NCI-H1048 (cell line): ENCODE results near the gene PNLIPRP2.

ENCODE experiments used
- DNase-seq: peaks from one replicate; lab custom pipeline; 2025; lab: John Stamatoyannopoulos, UW

Gene PNLIPRP2

GRCh38 chr10:116612107-116612769 is 8.5 kb upstream of the PNLIPRP2 start:
- no peak for DNase-seq

- DNase-seq = no peak
Observed at GRCh38 chr10:116613471-116613870, 7.3 kb upstream of the PNLIPRP2 start.

- DNase-seq = no peak
Observed at GRCh38 chr10:116614796-116615195, 6.0 kb upstream of the PNLIPRP2 start.

- no peak for DNase-seq
Observed at GRCh38 chr10:116615199-116615776, 5.5 kb upstream of the PNLIPRP2 start.

- no peak for DNase-seq
Observed at GRCh38 chr10:116621476-116621875, 723 bp downstream of the PNLIPRP2 start.

DNA sequence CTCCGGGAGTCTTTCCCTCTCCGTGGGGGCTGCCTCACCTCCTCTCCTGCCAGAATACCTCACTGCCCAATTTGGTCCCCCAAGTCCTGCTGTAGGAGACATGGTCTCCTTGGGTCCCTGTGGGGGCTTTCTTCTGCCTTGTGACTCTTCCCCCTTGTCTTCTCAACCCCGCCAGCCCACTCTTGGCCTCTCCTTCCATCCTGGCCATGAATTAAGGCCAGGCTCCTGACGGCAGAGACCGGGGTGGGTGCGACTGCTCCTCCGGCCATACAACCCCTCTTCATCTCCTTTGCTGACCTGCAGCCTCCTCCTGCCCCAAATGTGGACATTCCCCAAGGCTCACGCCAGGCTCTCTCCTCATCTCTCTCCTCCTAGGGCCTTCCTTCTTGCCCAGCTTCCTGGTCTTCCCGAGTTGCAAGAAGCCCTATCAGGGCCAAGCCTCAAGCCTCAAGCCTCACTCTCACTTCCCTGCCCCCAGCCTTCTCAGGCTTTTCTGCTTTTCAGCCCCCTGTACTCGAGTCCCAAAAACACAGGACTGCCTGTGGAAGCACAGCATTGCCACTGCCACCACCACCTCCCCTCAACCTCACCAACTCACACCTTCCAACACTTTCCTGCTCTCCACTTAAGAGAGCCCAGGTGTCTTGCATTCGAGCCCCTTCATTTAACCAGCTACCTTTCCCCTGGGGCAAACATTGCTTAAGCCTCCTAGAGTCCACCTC is 1.3 kb downstream of the PNLIPRP2 start:
- no peak for DNase-seq

GRCh38 chr10:116625845-116626244 is 5.1 kb downstream of the PNLIPRP2 start:
- no peak for DNase-seq

DNA sequence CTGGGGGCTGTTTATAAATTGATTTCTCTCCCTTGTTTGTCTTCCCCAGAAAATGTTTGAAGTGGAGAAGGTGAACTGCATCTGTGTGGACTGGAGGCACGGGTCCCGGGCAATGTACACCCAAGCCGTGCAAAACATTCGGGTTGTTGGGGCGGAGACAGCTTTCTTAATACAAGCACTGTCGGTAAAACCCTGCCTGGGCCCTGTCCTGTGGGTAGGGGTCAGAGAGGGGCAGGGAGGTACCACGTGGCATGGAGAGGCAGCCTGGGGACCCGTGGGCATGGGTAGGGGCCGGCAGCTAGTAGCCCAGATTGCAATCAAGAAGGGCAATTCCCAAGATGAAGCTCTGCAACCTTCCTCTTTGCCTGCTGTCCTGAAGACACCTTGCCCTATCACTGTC is 6.1 kb downstream of the PNLIPRP2 start:
- DNase-seq = no peak

GRCh38 chr10:116627386-116627933 is 6.7 kb downstream of the PNLIPRP2 start:
- no peak for DNase-seq

DNA sequence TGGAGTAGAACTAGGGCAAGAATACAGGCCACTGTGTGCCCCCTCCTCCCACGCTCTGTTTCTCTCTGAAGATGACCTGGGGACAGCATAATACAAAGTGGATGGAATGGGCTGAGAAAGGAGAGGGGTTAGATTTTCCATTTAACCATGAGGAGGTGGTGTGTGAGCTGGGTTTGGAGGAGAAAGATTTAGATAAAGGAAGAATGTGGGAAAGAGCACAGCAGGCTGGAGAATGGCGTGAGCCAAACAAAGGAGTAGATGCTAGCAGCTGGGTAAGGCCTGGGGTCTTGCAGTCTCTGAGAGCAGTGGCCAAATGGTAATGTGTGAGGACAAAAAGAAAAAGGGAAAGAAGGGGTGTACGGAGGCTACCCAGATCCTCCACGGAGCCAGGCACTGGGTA is 8.6 kb downstream of the PNLIPRP2 start:
- DNase-seq = no peak

GRCh38 chr10:116630020-116630419 is 9.3 kb downstream of the PNLIPRP2 start:
- DNase-seq = no peak

DNA sequence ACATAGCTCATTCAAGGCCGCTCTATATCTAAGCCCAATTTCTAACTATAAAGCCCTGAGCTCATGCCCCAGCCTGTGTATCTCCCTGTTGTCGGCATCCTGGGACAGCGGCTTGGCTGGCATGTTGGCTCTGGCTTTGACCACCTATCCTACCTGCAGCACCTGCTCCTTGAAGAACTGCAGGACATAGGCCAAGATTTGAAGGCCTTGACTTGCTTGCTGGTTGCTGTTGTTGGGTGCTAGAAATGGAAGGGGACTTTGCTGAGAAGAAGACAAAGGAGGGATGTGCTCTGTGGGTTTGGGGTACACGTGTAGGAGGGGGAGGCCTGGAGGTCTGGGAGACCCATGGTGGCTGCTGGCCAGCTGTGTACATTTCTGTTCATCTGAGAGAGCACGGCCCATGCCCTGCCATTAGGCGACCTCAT is 11.1 kb downstream of the PNLIPRP2 start:
- DNase-seq = no peak

- no peak for DNase-seq
Observed at GRCh38 chr10:116632596-116633215, 12.0 kb downstream of the PNLIPRP2 start.

DNA sequence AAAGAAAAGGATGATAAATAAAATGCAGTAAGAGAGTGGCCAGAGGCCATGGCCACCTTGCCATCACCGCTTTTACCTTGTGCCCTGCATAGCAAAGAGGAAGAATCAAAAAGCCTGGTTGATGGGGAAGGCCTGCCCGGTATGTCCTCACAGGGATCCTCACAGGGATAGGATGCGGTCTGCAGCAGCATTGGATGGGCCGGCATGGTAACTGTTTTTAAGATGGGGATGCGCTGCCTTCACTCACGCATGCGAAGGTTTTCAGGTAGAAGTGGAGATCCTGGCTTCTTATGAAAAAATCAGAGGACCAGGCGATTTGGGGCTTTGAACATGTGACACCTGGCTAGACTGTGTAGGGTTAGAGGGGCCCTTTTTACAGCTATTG is 12.5 kb downstream of the PNLIPRP2 start:
- no peak for DNase-seq

- no peak for DNase-seq
Observed at GRCh38 chr10:116634126-116634975, 13.6 kb downstream of the PNLIPRP2 start.

DNA sequence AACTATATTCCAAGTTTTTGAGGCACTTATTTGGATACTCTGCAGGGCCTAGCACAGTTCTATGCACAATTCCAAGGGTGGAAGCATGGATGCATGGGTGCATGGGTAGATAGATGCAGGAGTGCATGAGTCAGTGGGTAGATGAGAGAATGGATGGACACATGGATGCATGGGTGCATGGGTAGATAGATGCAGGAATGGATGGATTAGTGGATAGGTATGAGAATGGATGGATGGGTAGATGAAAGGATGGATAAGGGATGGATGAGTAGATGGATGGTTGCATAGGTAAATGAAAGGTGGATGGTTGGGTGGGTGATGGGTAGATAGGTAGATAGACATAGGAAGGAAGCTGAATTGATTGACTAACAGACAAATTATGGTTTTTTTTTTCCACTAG is 15.6 kb downstream of the PNLIPRP2 start:
- no peak for DNase-seq

DNA sequence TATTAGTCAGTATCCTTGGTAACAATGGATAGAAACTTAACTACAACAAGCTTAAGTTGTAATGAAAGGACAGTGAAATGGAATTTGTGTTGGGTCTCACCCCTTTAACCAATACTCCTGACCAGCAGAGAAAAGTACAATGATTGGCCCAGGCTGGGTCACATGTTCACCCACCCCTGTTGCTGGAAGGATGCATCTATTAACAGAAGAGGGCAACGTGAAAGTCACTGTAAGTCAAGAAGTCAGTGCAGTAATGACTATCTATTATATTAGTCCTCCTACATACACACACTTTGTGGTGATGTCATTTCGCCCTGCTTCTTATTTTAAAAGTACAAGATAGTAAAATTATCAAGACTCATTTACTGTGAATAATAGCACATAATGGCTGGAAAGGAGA is 16.2 kb downstream of the PNLIPRP2 start:
- DNase-seq = no peak

DNA sequence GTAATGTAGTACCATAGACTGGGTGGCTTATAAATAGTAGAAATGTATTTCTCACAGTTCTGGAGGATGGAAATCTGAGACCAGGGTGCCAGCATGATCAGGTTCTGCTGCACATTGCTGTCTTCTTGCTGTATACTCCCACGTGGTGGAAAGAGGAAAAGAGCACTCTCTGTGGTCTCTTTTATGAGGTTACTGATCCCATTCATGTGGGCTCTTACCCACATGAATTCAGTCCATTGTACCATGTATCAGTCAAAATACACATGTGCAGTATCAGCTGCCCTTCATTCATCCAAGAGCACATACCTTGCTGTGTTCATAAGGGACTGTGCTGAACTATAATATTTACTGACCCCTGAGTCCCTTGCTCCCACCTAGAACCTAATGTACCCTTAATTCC is 17.1 kb downstream of the PNLIPRP2 start:
- no peak for DNase-seq

DNA sequence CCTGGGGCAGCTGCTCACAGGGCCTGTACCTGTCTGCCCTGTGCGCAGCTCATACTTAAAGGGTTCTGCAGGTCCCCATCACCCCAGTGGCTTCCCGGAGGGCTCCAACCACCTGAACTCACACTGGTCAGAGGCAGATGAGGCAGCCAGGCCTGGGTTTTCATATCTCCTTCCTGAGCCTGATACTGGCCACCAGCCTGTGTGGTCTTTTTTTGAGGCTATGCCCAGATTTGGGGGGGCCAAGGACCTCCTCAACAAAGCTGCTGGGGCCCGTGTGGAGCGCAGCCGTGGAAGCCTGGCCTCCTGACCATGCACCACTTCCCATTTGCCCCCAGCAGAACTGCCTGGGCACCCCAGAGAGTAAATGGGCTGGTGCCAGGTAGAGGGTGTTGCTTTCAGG is 25.7 kb downstream of the PNLIPRP2 start:
- DNase-seq = no peak

DNA sequence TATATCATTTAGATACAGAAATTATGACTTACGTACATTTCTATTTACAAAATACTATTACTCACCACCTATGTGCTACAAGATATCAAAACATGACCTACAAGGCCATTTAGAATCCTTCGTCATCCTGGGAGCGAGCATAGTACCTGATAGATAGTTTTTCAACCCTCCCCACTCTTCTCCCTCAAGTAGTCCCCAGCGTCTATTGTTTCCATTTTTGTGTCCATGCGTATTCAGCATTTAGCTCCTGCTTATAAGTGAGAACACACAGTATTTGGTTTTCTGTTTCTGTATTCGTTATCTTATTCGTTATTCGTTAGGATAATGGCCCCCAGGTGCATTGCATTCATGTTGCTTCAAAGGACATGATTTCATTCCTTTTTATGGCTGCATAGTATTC is 28.1 kb downstream of the PNLIPRP2 start:
- DNase-seq = no peak

DNA sequence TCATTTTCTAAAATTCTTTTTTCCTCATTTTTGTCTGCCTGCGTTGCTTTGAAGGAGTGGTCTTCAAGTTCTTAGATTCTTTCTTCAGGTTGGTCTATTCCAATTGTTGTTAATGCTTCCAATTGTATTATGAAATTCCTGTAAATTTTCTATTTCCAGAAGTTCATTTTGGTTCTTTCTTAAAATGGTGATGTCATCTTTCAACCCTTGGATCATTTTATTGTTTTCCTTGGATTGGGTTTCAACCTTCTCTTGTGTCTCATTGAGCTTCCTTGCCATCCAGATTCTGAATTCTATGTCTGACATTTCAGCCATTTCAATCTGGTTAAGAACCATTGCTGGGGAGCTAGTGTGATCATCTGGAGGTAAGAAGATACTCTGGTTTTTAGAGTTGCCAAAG is 33.1 kb downstream of the PNLIPRP2 start:
- DNase-seq = no peak

DNA sequence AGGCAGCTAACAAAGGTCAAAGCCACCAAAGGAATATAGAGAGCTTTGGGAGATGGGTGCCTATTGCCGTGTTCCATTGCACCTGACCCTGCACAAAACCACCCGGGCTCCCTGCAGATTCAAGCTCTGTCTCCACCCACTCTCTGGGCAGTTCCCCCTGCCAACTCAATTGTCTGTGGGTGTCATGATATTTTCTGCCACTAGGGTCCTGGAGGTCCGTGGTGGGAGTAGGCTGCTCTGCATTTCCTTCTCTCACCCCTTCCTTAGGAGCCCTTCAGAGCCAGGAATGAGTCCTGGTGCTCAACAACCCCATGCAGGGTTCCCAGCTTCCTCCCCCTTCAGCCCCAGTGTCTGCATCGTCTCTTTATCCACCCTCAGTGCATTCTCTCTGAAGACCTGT is 34.1 kb downstream of the PNLIPRP2 start:
- DNase-seq = no peak
